SK-N-SH (cell line): Measurements from ENCODE around the gene TARS1. TPM values are rescaled to one million over a fixed set of nuclear protein-coding genes. Genes with fewer than 3 reads are reported as not detected.

Experiments used
- CTCF ChIA-PET: fragments of 300-600, 350-600 bp; formaldehyde crosslinking; extraction: SDS; loops from one replicate; lab custom pipeline; 2021; lab: Yijun Ruan, JAX
- POLR2A ChIA-PET: fragments of 350-600 bp; sonication (Branson Sonifier 250); formaldehyde crosslinking; extraction: SDS; loops from one replicate; lab custom pipeline; 2020; ENCODE audit warnings: antibody characterized with exemption, inconsistent platforms; lab: Yijun Ruan, JAX
- DNase-seq: peaks from one replicate; pipeline ENCODE4 v3.0.0; 2012
- H2AFZ ChIP-seq: fragments of 200-600 bp; sonication (generic); 2 replicates; pipeline ENCODE4 v1.8.1; 2016; ENCODE audit warnings: antibody characterized with exemption, mild to moderate bottlenecking, low read depth
- H3F3A ChIP-seq: fragments of 200-600 bp; sonication (generic); replicated peaks from 2 replicates; pipeline ENCODE3; 2016; ENCODE audit warnings: antibody characterized with exemption, mild to moderate bottlenecking; ENCODE audit not compliant: insufficient read depth
- H3K27ac ChIP-seq, 2 experiments: fragments of 200-500 bp in 1 of 2; fragments of 200-600 bp in 1 of 2; sonication (Bioruptor generic) in 1 of 2; sonication (generic), shearing (Covaris generic) in 1 of 2; 2 replicates each; pipeline versions ENCODE4 v1.5.1 to v1.6.1; 2014 to 2016; ENCODE audit warnings: low read depth in 2 of 2, inconsistent platforms in 1 of 2, low read length in 1 of 2, mild to moderate bottlenecking in 1 of 2, mixed read lengths in 1 of 2
- H3K27me3 ChIP-seq: fragments of 200-600 bp; sonication (generic), shearing (Covaris generic); 2 replicates; pipeline ENCODE4 v1.6.1; 2016; ENCODE audit warnings: mixed run types; ENCODE audit not compliant: insufficient read depth
- H3K36me3 ChIP-seq, 2 experiments: fragments of 200-500 bp in 1 of 2; fragments of 200-600 bp in 1 of 2; sonication (Bioruptor generic) in 1 of 2; sonication (generic) in 1 of 2; replicated peaks in 1 of 2; 2 replicates each; pipeline versions ENCODE3 to v1.5.1; 2014 to 2016; ENCODE audit warnings: low read length in 1 of 2, mild to moderate bottlenecking in 1 of 2; ENCODE audit not compliant: insufficient read depth in 2 of 2, control insufficient read depth in 1 of 2
- H3K4me1 ChIP-seq, 2 experiments: fragments of 200-500 bp in 1 of 2; fragments of 200-600 bp in 1 of 2; sonication (Bioruptor generic) in 1 of 2; sonication (generic), shearing (Covaris generic) in 1 of 2; 2 replicates each; pipeline versions ENCODE4 v1.5.1 to v1.6.1; 2014 to 2016; ENCODE audit warnings: low read depth in 1 of 2, low read length in 1 of 2, mixed run types in 1 of 2; ENCODE audit not compliant: insufficient read depth in 2 of 2, control insufficient read depth in 1 of 2
- H3K4me2 ChIP-seq: fragments of 200-600 bp; sonication (generic), shearing (Covaris generic); 2 replicates; pipeline ENCODE4 v1.6.1; 2017; ENCODE audit warnings: mixed run types
- H3K4me3 ChIP-seq, 2 experiments: fragments of 200-500 bp in 1 of 2; fragments of 200-600 bp in 1 of 2; sonication (Bioruptor generic) in 1 of 2; sonication (generic), shearing (Covaris generic) in 1 of 2; 2 replicates each; pipeline versions ENCODE4 v1.5.1 to v1.8.1; 2014 to 2016; ENCODE audit warnings: low read depth in 2 of 2, inconsistent platforms in 1 of 2, low read length in 1 of 2, mild to moderate bottlenecking in 1 of 2, mixed read lengths in 1 of 2, moderate library complexity in 1 of 2
- H3K79me2 ChIP-seq: fragments of 200-600 bp; sonication (generic); 2 replicates; pipeline ENCODE4 v1.8.1; 2017; ENCODE audit warnings: mild to moderate bottlenecking; ENCODE audit not compliant: insufficient read depth
- H3K9ac ChIP-seq: fragments of 200-600 bp; sonication (generic); 2 replicates; pipeline ENCODE4 v1.6.1; 2017; ENCODE audit warnings: mixed run types
- H3K9me2 ChIP-seq: fragments of 200-600 bp; sonication (generic); 2 replicates; pipeline ENCODE4 v1.6.1; 2017; ENCODE audit warnings: mixed run types
- H3K9me3 ChIP-seq: fragments of 200-600 bp; sonication (generic); 2 replicates; pipeline ENCODE4 v1.6.1; 2017; ENCODE audit warnings: mixed run types, mild to moderate bottlenecking, moderate library complexity
- H4K20me1 ChIP-seq: fragments of 200-600 bp; sonication (generic); 2 replicates; pipeline ENCODE4 v1.6.1; 2017; ENCODE audit warnings: mild to moderate bottlenecking, mixed run types; ENCODE audit not compliant: insufficient read depth
- EP300 ChIP-seq, 2 experiments: IDR thresholded peaks; 2 replicates each; pipeline versions ENCODE4 v1.4.0 to v1.6.1; 2012; ENCODE audit warnings: borderline replicate concordance in 1 of 2, low read depth in 1 of 2, low read length in 1 of 2
- FOXM1 ChIP-seq: IDR thresholded peaks from 2 replicates; pipeline ENCODE4 v1.4.0; 2012; ENCODE audit warnings: low read depth, mild to moderate bottlenecking
- GATA2 ChIP-seq: sonication (generic); formaldehyde crosslinking; IDR thresholded peaks from 2 replicates; pipeline ENCODE4 v1.5.0; 2020; ENCODE audit warnings: mild to moderate bottlenecking, missing genetic modification reagents
- NFIC ChIP-seq: IDR thresholded peaks from 2 replicates; pipeline ENCODE4 v1.4.0; 2012; ENCODE audit warnings: borderline replicate concordance
- POLR2AphosphoS5 ChIP-seq: IDR thresholded peaks from 2 replicates; pipeline ENCODE4 v1.6.1; 2012; ENCODE audit warnings: low read depth, low read length
- RXRA ChIP-seq: IDR thresholded peaks from 2 replicates; pipeline ENCODE4 v1.4.0; 2012; ENCODE audit warnings: low read depth, mild to moderate bottlenecking, borderline replicate concordance
- SIN3A ChIP-seq: IDR thresholded peaks from 2 replicates; pipeline ENCODE4 v1.6.1; 2012; ENCODE audit warnings: low read depth, mild to moderate bottlenecking, low read length, moderate library complexity, borderline replicate concordance
- SMC3 ChIP-seq: IDR thresholded peaks from 2 replicates; pipeline ENCODE4 v1.6.1; 2012; ENCODE audit warnings: low read depth, low read length, improper control_type of control experiment
- TAF1 ChIP-seq: IDR thresholded peaks from 2 replicates; pipeline ENCODE4 v1.6.1; 2012; ENCODE audit warnings: low read depth, mild to moderate bottlenecking, low read length, moderate library complexity, borderline replicate concordance
- TCF12 ChIP-seq: IDR thresholded peaks from 2 replicates; pipeline ENCODE4 v1.4.0; 2012
- TEAD4 ChIP-seq: IDR thresholded peaks from 2 replicates; pipeline ENCODE4 v1.4.0; 2012; ENCODE audit warnings: mild to moderate bottlenecking, borderline replicate concordance; ENCODE audit not compliant: insufficient read depth
- WGBS: methylation state at CpG from one replicate; pipeline ENCODE4 v1.1.6; 2017; ENCODE audit warnings: low lambda C conversion rate; 5-methylcytosine and 5-hydroxymethylcytosine counted together
- polyA plus RNA-seq, 3 experiments: library from polyadenylated mRNA; depleted of rRNA; stranded (reverse); fragments of >200 nt; gene quantifications; 2 replicates each; pipeline ENCODE4 v1.2.3, GENCODE V29; 2012
- TF ChIP-seq, protein P1 (sequence below): IDR thresholded peaks from 2 replicates; pipeline ENCODE4 v1.4.0; 2012; ENCODE audit warnings: low read depth, borderline replicate concordance
- TF ChIP-seq, protein P2 (sequence below): IDR thresholded peaks from 2 replicates; pipeline ENCODE4 v1.6.1; 2012; ENCODE audit warnings: mild to moderate bottlenecking, low read depth, low read length, moderate library complexity
- TF ChIP-seq, protein P3 (sequence below): IDR thresholded peaks from 2 replicates; pipeline ENCODE4; 2012

TARS1 gene
- polyA plus RNA-seq, 1 of the 3 experiments (the other 2 are of a cell fraction), result 58.4 TPM

DNA sequence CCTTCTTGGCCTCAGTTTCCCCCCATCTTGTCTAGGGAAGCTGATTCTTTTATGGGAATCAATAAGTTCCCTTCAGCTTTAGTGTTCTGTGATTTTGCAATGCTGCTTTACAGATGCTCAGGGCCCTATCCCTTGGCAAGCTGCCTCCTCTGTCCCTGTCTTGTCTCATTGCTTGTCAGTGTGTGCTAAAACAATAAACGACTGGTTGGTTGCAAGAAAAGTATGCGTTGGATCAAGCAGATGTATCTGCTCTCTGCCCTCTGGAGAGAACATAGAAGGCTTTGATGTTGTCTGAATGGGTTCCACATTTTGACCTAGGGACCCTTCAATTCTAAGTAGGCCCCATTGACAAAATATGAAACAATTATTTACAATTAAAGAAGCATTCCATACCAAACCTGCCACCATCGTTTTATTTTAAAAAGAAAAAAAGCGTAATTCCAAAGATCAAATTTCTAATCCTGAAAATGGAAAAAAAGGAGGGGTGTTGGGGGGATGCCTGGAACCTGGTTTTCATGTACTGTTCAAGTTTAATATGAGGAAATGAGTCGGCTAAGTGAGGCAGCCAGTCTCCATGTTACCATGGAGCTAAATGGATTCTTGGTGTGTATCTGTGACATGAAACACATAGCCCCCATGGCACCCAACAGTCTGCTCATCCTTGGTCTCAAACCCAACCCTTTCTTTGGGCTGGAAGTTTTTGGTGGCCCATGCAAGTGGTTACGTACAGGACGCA lies 31.2 kb upstream of the TARS1 start:
- CTCF ChIA-PET, result no interaction called here
- H3F3A ChIP-seq, result peaks cover 4% of the 10 kb centered on the region
- peak; percentile 69; the same call in 1 of the 2 replicates for TF ChIP-seq TEAD4
- TF ChIP-seq GATA2 (CRISPR knock-in tag), result peak; percentile 45
- no peak for TF ChIP-seq SMC3
- TF ChIP-seq, protein P1, sequence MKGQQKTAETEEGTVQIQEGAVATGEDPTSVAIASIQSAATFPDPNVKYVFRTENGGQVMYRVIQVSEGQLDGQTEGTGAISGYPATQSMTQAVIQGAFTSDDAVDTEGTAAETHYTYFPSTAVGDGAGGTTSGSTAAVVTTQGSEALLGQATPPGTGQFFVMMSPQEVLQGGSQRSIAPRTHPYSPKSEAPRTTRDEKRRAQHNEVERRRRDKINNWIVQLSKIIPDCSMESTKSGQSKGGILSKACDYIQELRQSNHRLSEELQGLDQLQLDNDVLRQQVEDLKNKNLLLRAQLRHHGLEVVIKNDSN, result no peak
- TF ChIP-seq POLR2AphosphoS5, result peak; percentile 88
- TF ChIP-seq, protein P2, sequence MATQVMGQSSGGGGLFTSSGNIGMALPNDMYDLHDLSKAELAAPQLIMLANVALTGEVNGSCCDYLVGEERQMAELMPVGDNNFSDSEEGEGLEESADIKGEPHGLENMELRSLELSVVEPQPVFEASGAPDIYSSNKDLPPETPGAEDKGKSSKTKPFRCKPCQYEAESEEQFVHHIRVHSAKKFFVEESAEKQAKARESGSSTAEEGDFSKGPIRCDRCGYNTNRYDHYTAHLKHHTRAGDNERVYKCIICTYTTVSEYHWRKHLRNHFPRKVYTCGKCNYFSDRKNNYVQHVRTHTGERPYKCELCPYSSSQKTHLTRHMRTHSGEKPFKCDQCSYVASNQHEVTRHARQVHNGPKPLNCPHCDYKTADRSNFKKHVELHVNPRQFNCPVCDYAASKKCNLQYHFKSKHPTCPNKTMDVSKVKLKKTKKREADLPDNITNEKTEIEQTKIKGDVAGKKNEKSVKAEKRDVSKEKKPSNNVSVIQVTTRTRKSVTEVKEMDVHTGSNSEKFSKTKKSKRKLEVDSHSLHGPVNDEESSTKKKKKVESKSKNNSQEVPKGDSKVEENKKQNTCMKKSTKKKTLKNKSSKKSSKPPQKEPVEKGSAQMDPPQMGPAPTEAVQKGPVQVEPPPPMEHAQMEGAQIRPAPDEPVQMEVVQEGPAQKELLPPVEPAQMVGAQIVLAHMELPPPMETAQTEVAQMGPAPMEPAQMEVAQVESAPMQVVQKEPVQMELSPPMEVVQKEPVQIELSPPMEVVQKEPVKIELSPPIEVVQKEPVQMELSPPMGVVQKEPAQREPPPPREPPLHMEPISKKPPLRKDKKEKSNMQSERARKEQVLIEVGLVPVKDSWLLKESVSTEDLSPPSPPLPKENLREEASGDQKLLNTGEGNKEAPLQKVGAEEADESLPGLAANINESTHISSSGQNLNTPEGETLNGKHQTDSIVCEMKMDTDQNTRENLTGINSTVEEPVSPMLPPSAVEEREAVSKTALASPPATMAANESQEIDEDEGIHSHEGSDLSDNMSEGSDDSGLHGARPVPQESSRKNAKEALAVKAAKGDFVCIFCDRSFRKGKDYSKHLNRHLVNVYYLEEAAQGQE, result no peak
- TF ChIP-seq SIN3A, result peak; percentile 24; the same call in 1 of the 2 replicates
- no peak for TF ChIP-seq TAF1
- peak; percentile 71 to 78 for TF ChIP-seq EP300 (IDR thresholded peaks at IDR 0.05; ENCODE audit: borderline replicate concordance in 1 of 2, low read depth in 1 of 2, low read length in 1 of 2)
- peak; percentile 31; the same call in 1 of the 2 replicates for TF ChIP-seq FOXM1
- TF ChIP-seq TCF12, result peak; percentile 97
- TF ChIP-seq, protein P3, sequence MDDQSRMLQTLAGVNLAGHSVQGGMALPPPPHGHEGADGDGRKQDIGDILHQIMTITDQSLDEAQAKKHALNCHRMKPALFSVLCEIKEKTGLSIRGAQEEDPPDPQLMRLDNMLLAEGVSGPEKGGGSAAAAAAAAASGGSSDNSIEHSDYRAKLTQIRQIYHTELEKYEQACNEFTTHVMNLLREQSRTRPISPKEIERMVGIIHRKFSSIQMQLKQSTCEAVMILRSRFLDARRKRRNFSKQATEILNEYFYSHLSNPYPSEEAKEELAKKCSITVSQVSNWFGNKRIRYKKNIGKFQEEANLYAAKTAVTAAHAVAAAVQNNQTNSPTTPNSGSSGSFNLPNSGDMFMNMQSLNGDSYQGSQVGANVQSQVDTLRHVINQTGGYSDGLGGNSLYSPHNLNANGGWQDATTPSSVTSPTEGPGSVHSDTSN, result peak; percentile 95
- no peak; the same call in 1 of the 2 replicates for TF ChIP-seq RXRA
- peak; percentile 85 for TF ChIP-seq NFIC
- H3K27ac ChIP-seq, result peak overlapping the region; percentile 61 to 86
- H3K4me3 ChIP-seq, result no peak overlapping the region
- H4K20me1 ChIP-seq, result no peaks in the 10 kb centered on the region
- no peaks in the 10 kb centered on the region for H3K36me3 ChIP-seq
- no peaks in the 10 kb centered on the region for H3K9me2 ChIP-seq
- POLR2A ChIA-PET, result no interaction called here
- no peaks in the 10 kb centered on the region for H3K79me2 ChIP-seq
- DNase-seq, result peak; percentile 17
- no peaks in the 10 kb centered on the region for H3K27me3 ChIP-seq
- no peak overlapping the region for H3K9ac ChIP-seq
- 36% methylated on average over 7 of the region's 7 CpGs for WGBS
- peak overlapping the region; percentile 26; the same call in 1 of the 2 replicates for H2AFZ ChIP-seq
- H3K4me2 ChIP-seq, result peak overlapping the region; percentile 21; the same call in 1 of the 2 replicates
- H3K9me3 ChIP-seq, result no peaks in the 10 kb centered on the region
- peaks cover 0 to 4% of the 10 kb centered on the region in 2 experiments; a peak in 1 of 4 replicates for H3K4me1 ChIP-seq
